Islet of Langerhans (tissue), 1 donor: ENCODE results near the gene CSRP1.

ENCODE experiments used
- FAIRE-seq: peaks from one replicate; lab custom pipeline; 2011; peaks lifted over from hg19 to GRCh38; lab: Jason Lieb, UNC

Gene CSRP1

GRCh38 chr1:201513498-201514243 lies 6.7 kb upstream of the CSRP1 start:
- no peak for FAIRE-seq

DNA sequence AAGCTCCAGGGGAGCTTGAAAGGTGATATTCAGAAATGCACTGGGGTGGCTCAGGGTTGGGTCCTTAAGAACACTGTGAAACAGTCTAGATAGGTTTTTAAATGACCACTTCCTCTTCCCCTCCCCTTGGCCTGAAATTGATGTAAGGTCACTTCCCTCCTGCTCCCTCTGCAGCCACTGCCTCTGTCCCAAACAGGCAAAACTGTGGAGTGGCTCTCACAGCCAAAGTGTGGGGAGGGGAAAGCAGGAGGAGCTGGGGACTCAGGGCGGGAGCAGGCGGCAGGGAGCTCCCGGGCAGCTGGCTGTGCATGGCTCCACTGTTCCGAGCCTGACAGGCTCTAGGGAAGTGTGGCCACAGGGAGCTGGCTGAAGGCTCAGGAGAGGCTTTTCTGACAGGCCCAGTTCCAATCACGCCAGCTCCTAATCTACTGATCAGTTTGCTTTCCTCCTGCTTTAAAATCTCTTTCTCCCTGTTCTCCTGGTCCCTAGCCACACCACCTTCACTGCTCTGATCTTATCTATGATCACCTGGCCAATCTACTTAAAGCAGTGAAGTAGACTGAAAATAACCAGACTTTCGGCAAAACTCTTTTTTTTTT lies 5.1 kb upstream of the CSRP1 start:
- FAIRE-seq, result no peak

DNA sequence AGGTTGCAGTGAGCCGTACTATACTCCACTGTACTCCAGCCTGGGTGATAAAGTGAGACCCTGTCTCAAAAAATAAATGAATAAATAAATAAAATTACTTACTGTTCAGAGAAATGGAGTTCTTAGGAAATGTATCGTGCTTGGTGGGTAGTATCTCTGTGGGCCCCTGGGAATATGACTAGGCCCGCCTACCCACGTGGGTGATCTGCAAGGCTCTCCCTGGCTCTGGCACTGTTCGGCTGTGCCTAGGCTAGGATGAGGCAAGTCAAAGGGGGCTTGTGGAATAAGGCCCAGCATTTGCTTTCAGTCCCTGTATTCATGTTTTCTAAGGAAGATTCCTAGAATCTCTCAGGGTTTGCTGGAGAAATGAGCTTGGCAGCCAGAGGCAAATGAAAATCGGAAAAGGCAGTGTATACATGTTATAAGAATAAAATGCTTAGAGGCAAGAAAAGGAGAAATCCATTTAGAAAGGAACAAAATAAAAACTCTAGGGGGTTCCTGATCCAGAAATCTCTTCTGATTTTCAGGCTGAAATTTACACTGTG lies 4.5 kb upstream of the CSRP1 start:
- no peak for FAIRE-seq

DNA sequence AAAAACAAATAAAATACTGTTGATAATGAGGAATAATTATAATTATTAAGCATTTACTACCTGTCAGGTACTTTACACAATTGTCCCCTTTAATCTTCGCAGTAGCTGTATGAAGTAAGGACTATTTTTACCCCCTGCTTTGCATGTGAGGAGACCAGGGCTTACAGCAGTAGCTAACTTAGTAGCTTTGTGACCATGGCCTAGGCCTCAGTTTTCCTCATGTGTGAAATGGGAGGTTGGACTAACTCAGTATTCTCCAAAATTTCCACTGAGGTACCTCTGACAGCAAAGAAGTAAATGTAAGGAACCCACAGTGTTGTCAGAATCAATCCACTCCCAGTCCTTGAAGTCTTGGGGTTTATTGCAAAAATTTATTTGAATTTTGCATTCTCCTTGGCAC lies 3.8 kb upstream of the CSRP1 start:
- no peak for FAIRE-seq

DNA sequence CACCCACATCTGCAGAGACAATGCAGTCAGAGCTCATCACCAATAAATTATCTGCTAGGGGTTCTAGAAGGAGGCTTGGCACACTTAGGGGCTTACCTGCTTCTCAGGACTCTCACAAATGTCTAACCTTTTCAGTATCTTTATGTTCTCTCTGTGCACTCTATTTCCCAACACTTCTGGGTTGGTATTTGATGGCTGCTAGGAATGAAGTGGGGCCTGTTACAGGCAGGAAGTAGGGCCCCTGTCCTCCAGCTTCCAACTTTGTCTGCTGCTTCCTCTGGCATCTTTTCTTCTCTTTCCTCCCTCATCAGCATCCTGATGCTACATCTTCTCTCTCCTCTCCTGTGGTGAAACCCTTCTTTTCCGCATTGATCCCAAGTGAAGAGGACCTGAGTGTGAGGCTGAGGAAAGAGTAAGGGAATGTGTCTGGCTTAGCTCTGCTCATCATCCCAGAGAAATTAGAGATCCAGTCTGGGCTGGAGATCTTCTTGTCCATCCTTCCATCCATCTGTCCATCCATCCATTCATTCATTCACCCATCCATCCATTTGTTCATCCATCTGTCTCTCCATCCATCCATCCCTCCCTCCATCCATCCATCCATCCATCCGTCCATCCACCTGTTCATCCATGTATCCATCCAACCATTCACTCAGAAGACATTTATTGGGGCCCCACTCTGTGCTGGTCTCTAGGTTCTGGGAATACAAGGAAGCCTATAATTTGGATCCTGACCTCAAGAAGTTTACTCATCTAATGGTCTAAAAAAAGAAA lies 2.9 kb upstream of the CSRP1 start:
- no peak for FAIRE-seq

DNA sequence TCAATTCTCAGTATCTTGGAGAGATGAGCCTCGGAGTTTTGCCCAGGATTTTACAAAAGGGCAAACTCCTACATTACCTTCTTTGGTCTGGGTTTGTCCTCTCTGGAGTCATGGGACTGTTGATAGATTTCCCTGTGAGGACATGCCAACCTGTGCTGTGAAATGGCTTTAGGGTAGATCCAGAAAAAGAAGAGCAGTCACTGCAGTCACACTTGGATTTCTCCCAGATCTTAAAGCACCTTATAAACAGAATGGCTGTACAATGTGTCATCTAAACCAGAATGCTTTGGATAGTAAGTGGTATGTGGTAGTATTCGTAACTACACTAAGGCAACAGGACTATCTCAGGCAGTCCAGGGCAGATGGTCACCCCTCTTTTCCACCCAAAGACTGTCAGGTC lies 1.9 kb upstream of the CSRP1 start:
- no peak for FAIRE-seq

- FAIRE-seq, result no peak
Observed at GRCh38 chr1:201507360-201507675, 395 bp upstream of the CSRP1 start.

GRCh38 chr1:201506092-201506491 lies 831 bp downstream of the CSRP1 start:
- no peak for FAIRE-seq

DNA sequence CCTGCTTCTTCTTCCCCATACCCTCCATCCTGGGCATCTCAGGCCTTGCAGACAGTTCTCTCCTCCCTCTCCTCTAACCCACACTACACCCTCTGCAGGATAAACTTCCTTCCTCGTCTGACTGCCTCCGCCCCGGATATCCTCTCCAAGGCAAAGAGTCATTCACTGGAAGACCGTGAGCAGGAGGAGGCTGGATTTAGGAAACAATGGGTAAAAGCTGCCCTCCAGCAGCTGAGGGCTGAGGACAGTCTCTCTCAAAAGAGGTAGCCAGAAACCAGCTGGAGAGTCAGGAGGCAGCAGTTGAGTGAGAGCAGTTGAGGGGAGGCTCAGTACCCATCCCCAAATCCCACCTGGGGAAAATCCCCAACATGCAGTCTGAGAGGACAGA lies 1.4 kb downstream of the CSRP1 start:
- no peak for FAIRE-seq

GRCh38 chr1:201504799-201505502 lies 2.0 kb downstream of the CSRP1 start:
- FAIRE-seq, result no peak

DNA sequence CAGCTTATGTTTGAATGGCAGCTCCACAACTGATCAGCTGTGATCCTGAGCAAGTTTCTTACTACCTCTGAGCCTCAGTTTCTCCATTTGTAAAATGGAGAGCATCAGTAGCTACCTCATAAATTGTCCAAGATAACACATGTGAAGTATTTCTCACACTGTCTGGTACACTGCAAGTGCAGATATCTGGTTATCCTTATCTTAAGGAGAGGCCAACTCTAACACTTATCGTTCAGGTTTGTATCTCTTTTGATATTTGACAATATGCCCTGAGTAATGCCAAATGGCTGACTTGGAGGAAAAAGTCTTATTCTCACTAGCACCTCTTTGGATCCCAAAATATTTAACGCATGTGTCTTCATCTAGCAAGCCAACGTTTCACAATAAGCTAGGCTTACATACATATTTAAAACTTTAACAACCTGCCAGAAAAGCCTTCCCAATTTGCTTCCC lies 2.7 kb downstream of the CSRP1 start:
- FAIRE-seq, result no peak

DNA sequence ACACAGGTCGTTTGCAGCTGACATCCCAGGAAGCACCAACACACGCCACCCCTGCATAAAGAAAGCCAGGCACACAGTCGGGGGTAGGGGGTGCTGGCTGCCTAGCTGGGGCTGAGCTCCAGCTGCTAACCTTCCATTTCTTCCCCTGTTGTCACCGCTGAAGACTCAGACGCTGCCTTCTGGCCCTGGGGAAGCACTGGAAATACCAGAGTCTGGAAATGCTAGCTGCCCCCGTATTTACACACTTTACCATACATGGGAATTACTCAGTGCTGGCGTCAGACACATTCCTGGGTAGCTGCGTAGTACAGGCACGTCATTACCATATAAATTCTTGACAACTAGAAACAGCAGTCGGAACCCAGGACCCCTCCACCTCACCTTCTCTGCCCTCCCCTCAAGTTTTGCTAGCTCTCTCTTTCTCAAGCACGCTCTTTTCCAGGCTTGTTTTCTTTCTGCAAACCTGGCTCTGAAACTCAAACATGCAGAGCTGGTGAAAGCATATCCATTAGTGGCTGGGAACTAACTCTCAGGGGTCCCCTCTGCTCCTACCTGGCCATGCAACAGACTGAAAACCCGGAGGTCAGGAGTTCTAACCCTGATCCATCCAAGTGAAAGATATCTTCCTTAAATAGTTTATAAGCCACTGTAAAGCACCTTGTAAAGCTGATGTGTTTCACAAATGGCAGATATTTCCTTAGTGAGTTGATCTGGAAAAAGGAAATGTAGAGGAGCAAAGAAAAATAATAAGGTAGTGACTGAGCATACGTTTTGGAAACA lies 3.3 kb downstream of the CSRP1 start:
- FAIRE-seq, result no peak

- FAIRE-seq, result no peak
Observed at GRCh38 chr1:201502511-201502857, 4.4 kb downstream of the CSRP1 start.

- no peak for FAIRE-seq
Observed at GRCh38 chr1:201501812-201502510, 5.0 kb downstream of the CSRP1 start.

GRCh38 chr1:201501144-201501543 lies 5.8 kb downstream of the CSRP1 start:
- FAIRE-seq, result no peak

- FAIRE-seq, result no peak
Observed at GRCh38 chr1:201500670-201501120, 6.2 kb downstream of the CSRP1 start.

- FAIRE-seq, result no peak
Observed at GRCh38 chr1:201499795-201500669, 6.9 kb downstream of the CSRP1 start.

DNA sequence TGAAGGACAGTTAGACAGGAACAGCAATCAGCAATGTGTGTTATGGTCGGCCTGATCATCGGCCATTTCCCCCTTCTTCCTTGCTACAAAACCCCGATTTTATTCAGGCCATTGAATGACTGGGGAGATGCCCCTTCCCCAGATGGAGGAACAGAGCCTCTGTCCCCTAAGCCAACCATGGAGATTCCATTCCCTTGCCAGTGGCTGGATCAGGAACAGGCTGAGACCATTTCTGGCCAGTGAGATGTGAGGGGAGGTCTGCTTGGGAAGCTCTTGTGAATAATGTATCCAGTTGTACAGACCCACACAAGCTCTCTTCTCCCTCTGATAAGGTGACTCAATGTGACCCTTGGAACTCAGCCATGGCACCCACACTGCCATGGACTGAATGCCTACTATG lies 7.7 kb downstream of the CSRP1 start:
- FAIRE-seq, result no peak

DNA sequence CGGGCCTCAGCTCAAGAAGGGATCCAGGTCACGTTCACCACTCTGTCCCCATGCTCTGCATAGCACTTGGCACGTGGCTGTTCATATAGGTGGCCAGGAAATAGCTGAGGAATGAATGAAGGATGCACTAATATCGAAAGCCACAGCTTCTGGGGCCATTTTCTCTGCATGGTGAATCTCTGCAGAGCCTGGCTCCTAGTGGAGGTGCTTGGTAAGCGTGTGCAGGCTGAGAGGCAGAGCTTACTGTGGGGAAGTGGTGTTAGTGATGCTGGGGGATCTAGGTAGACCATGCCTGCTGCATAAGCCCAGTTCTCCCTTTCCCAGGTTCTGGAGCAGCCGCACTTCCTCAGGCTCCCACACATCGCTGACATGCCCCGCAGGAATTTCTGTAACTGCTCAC lies 8.3 kb downstream of the CSRP1 start:
- FAIRE-seq, result no peak

DNA sequence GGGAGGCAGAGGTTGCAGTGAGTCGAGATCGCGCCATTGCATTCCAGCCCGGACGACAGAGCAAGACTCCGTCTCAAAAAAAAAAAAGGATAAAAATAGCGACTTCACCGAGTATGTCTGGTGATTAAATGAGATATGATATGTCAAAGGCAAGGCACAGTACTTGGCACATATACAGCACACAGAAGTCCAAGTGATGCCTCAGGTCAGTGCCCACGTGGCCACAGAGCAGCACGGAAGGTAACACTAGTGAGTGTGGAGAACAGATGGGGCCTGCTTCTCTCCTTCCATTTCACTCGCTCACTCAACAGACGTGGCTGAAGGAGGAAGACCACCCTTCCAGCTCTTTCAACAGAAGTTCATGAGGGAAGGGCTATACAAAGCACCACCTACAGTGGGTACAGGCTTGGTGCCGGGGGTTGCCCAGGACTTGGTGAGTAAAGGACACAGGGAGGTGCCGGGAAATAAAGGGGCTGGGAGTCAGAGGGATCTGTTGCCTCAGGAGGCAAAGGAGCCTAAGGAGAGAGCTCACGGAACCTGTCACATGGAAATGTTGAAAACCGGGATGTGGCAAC lies 8.9 kb downstream of the CSRP1 start:
- FAIRE-seq, result no peak
